Measurements from ENCODE around the gene PELI1.

- TF ChIP-seq, protein P1, sequence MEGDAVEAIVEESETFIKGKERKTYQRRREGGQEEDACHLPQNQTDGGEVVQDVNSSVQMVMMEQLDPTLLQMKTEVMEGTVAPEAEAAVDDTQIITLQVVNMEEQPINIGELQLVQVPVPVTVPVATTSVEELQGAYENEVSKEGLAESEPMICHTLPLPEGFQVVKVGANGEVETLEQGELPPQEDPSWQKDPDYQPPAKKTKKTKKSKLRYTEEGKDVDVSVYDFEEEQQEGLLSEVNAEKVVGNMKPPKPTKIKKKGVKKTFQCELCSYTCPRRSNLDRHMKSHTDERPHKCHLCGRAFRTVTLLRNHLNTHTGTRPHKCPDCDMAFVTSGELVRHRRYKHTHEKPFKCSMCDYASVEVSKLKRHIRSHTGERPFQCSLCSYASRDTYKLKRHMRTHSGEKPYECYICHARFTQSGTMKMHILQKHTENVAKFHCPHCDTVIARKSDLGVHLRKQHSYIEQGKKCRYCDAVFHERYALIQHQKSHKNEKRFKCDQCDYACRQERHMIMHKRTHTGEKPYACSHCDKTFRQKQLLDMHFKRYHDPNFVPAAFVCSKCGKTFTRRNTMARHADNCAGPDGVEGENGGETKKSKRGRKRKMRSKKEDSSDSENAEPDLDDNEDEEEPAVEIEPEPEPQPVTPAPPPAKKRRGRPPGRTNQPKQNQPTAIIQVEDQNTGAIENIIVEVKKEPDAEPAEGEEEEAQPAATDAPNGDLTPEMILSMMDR (IDR thresholded peaks at IDR 0.05): no peak
- TF ChIP-seq EZH2 (IDR thresholded peaks at IDR 0.05) (no peak), EZH2phosphoT487 (IDR thresholded peaks at IDR 0.05) (no peak)
These were observed 20.4 kb upstream of the PELI1 start for GRCh38 chr2:64164629-64165028.

Data from neural progenitor cell (in vitro differentiated cells).